ENCODE data around the gene CLVS2. TPM values are rescaled to one million over a fixed set of nuclear protein-coding genes. Genes with fewer than 3 reads are reported as not detected.

CLVS2 gene
- total and polyA plus RNA-seq, 10 donors, result not detected

GRCh38 chr6:122962000-122962624 is 33.9 kb upstream of the CLVS2 start:
- intact Hi-C loops (cut with DNase I; ENCODE audit: low total_unique reads), result no loop called here
- no peaks in the 10 kb centered on the region for H3K36me3 ChIP-seq
- peaks cover 0 to 60% (median 33%) of the 10 kb centered on the region in 8 donors for H3K9me3 ChIP-seq
- H3K27me3 ChIP-seq (replicated peaks in 1 of 7), result no peaks in the 10 kb centered on the region
- H3K4me1 ChIP-seq, result no peaks in the 10 kb centered on the region
- no peak overlapping the region for H3K27ac ChIP-seq
- TF ChIP-seq POLR2A (IDR thresholded peaks at IDR 0.05) (no peak), POLR2AphosphoS5 (IDR thresholded peaks at IDR 0.05) (no peak)
- TF ChIP-seq, protein P1, sequence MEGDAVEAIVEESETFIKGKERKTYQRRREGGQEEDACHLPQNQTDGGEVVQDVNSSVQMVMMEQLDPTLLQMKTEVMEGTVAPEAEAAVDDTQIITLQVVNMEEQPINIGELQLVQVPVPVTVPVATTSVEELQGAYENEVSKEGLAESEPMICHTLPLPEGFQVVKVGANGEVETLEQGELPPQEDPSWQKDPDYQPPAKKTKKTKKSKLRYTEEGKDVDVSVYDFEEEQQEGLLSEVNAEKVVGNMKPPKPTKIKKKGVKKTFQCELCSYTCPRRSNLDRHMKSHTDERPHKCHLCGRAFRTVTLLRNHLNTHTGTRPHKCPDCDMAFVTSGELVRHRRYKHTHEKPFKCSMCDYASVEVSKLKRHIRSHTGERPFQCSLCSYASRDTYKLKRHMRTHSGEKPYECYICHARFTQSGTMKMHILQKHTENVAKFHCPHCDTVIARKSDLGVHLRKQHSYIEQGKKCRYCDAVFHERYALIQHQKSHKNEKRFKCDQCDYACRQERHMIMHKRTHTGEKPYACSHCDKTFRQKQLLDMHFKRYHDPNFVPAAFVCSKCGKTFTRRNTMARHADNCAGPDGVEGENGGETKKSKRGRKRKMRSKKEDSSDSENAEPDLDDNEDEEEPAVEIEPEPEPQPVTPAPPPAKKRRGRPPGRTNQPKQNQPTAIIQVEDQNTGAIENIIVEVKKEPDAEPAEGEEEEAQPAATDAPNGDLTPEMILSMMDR (IDR thresholded peaks at IDR 0.05 in 8 of 11, conservative IDR thresholded peaks at IDR 0.05 in 3 of 11), result no peak
- DNase-seq, result no peak
- H3K4me3 ChIP-seq, result no peak overlapping the region

- H3K27me3 ChIP-seq (replicated peaks in 1 of 7), result no peaks in the 10 kb centered on the region
- no peak for TF ChIP-seq POLR2AphosphoS5 (IDR thresholded peaks at IDR 0.05)
- TF ChIP-seq POLR2A (IDR thresholded peaks at IDR 0.05), result no peak
- TF ChIP-seq, protein P1 (IDR thresholded peaks at IDR 0.05 in 8 of 11, conservative IDR thresholded peaks at IDR 0.05 in 3 of 11), result no peak
- intact Hi-C loops (cut with DNase I; ENCODE audit: low total_unique reads), result no loop called here
- no peak overlapping the region for H3K4me3 ChIP-seq
- no peaks in the 10 kb centered on the region for H3K4me1 ChIP-seq
- H3K36me3 ChIP-seq, result no peaks in the 10 kb centered on the region
- 45 to 74% (median 67%) methylated on average over 1 of the region's 1 CpG for WGBS, 5 donors
- DNase-seq, result no peak
- no peak overlapping the region for H3K27ac ChIP-seq
- no peaks in the 10 kb centered on the region for H3K9me3 ChIP-seq
Observed at GRCh38 chr6:122969999-122970533, 26.0 kb upstream of the CLVS2 start.

DNA sequence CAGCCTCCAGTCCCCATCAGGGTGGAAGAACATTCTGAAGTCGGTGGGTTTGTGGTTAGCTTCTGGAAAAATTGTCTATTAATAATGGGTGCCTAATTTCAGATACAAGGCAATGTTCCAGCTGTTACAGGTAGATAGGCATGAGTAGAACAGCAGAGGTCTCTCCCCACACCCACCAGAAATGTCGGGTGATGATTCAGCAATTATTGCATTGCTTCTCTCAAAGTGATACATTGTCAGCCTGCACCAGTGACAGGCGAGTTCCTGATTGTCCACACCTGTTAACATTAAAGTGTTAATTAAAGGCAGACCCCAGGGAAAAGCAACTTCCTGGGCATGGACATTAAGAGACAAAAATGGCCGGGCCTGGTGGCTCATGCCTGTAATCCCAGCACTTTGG is 18.9 kb upstream of the CLVS2 start:
- Histone ChIP-seq H3K4me1 (no peaks in the 10 kb centered on the region), H3K27me3 (replicated peaks in 1 of 7) (no peaks in the 10 kb centered on the region), H3K4me3 (no peak overlapping the region), H3K36me3 (no peaks in the 10 kb centered on the region), H3K27ac (no peak overlapping the region), H3K9me3 (peaks cover 0 to 5% (median 0%) of the 10 kb centered on the region in 8 donors)
- WGBS, 5 donors, result 66 to 75% (median 72%) methylated on average over 4 of the region's 4 CpGs
- DNase-seq, result no peak
- intact Hi-C loops (cut with DNase I; ENCODE audit: low total_unique reads), result no loop called here
- TF ChIP-seq POLR2AphosphoS5 (IDR thresholded peaks at IDR 0.05) (no peak), POLR2A (IDR thresholded peaks at IDR 0.05) (no peak)
- TF ChIP-seq, protein P1 (IDR thresholded peaks at IDR 0.05 in 8 of 11, conservative IDR thresholded peaks at IDR 0.05 in 3 of 11), result no peak

DNA sequence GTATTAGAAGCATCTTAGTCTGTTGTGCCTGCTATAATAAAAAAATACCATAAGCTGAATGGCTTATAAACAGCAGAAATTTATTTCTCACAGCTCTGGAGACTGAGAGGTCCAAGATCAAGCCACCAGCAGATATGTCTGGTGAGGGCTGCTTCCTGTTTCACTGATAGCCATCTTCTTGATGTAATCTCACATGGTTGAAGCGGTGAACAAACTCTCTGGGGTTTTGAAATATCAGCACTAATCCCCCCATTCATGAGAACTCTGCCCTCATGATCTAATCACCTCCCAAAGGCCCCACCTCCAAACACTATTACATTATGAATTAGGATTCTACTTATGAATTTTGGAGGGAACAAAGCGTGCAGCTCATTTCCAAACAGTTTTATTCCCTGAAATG is 11.6 kb upstream of the CLVS2 start:
- no peak for DNase-seq
- intact Hi-C loops (cut with DNase I; ENCODE audit: low total_unique reads), result no loop called here
- TF ChIP-seq, protein P1 (IDR thresholded peaks at IDR 0.05 in 8 of 11, conservative IDR thresholded peaks at IDR 0.05 in 3 of 11), result no peak
- TF ChIP-seq POLR2AphosphoS5 (IDR thresholded peaks at IDR 0.05), result no peak
- TF ChIP-seq POLR2A (IDR thresholded peaks at IDR 0.05), result no peak

More for the DNA sequence above, 11.6 kb upstream of the CLVS2 start:
- H3K9me3 ChIP-seq, result peaks cover 0 to 8% (median 0%) of the 10 kb centered on the region in 8 donors
- WGBS, 5 donors, result 27 to 73% (median 69%) methylated on average over 2 of the region's 2 CpGs
- H3K27me3 ChIP-seq (replicated peaks in 1 of 7), result no peaks in the 10 kb centered on the region
- H3K36me3 ChIP-seq, result no peaks in the 10 kb centered on the region
- H3K27ac ChIP-seq, result no peak overlapping the region
- no peaks in the 10 kb centered on the region for H3K4me1 ChIP-seq
- no peak overlapping the region for H3K4me3 ChIP-seq
